ENCODE results near the gene RUSC1. TPM values are rescaled to one million over a fixed set of nuclear protein-coding genes. Genes with fewer than 3 reads are reported as not detected.

RUSC1 gene
- total RNA-seq, 4 donors from 2014 or later, result 4.6 to 14.4 (median 12.1) TPM

GRCh38 chr1:155321639-155322503, 1.2 kb downstream of the RUSC1 start:
- no peak for TF ChIP-seq CTCF (IDR thresholded peaks at IDR 0.05; ENCODE audit: low read depth)

GRCh38 chr1:155322571-155322952, 1.9 kb downstream of the RUSC1 start:
- no peak for TF ChIP-seq CTCF (IDR thresholded peaks at IDR 0.05; ENCODE audit: low read depth)

GRCh38 chr1:155322953-155323728, 2.4 kb downstream of the RUSC1 start:
- TF ChIP-seq CTCF (IDR thresholded peaks at IDR 0.05; ENCODE audit: low read depth), result no peak

GRCh38 chr1:155323729-155324036, 3.0 kb downstream of the RUSC1 start:
- TF ChIP-seq CTCF (IDR thresholded peaks at IDR 0.05; ENCODE audit: low read depth), result no peak

- TF ChIP-seq CTCF (IDR thresholded peaks at IDR 0.05; ENCODE audit: low read depth), result no peak
These were observed 3.5 kb downstream of the RUSC1 start for GRCh38 chr1:155324037-155324716.

- TF ChIP-seq CTCF (IDR thresholded peaks at IDR 0.05; ENCODE audit: low read depth), result no peak
These were observed 4.3 kb downstream of the RUSC1 start for GRCh38 chr1:155324717-155325602.
